ENCODE measurements around the gene PPM1H.

PPM1H gene

GRCh38 chr12:62712681-62713573 lies 222.0 kb downstream of the PPM1H start:
- TF ChIP-seq MYC (IDR thresholded peaks at IDR 0.05; ENCODE audit: low read depth, low read length): no peak
- no peak for TF ChIP-seq MAX (IDR thresholded peaks at IDR 0.05; ENCODE audit: low read depth, low read length)
- no peak for TF ChIP-seq CTCF (IDR thresholded peaks at IDR 0.05; ENCODE audit: low read depth, low read length)
- no peak for TF ChIP-seq POLR2A (IDR thresholded peaks at IDR 0.05; ENCODE audit: extremely low read depth, insufficient read length)
- DNase-seq (ENCODE audit: low read depth): no peak
- no peak overlapping the region for H3K4me3 ChIP-seq (ENCODE audit: low read depth, low read length)

- no peak for DNase-seq (ENCODE audit: low read depth)
- H3K4me3 ChIP-seq (ENCODE audit: low read depth, low read length): no peak overlapping the region
These were observed 223.2 kb downstream of the PPM1H start for GRCh38 chr12:62711631-62712241.

GRCh38 chr12:62709311-62709710 lies 225.6 kb downstream of the PPM1H start:
- DNase-seq (ENCODE audit: low read depth): no peak
- TF ChIP-seq MYC (IDR thresholded peaks at IDR 0.05; ENCODE audit: low read depth, low read length) (no peak), MAX (IDR thresholded peaks at IDR 0.05; ENCODE audit: low read depth, low read length) (no peak), CTCF (IDR thresholded peaks at IDR 0.05; ENCODE audit: low read depth, low read length) (no peak), POLR2A (IDR thresholded peaks at IDR 0.05; ENCODE audit: extremely low read depth, insufficient read length) (no peak)

More at GRCh38 chr12:62711631-62712241, 223.2 kb downstream of the PPM1H start:
- TF ChIP-seq POLR2A (IDR thresholded peaks at IDR 0.05; ENCODE audit: extremely low read depth, insufficient read length) (no peak), CTCF (IDR thresholded peaks at IDR 0.05; ENCODE audit: low read depth, low read length) (no peak), MYC (IDR thresholded peaks at IDR 0.05; ENCODE audit: low read depth, low read length) (no peak), MAX (IDR thresholded peaks at IDR 0.05; ENCODE audit: low read depth, low read length) (no peak)

GRCh38 chr12:62707939-62708338 lies 227.0 kb downstream of the PPM1H start:
- no peak for DNase-seq (ENCODE audit: low read depth)
- TF ChIP-seq CTCF (IDR thresholded peaks at IDR 0.05; ENCODE audit: low read depth, low read length) (no peak), MYC (IDR thresholded peaks at IDR 0.05; ENCODE audit: low read depth, low read length) (no peak), POLR2A (IDR thresholded peaks at IDR 0.05; ENCODE audit: extremely low read depth, insufficient read length) (no peak), MAX (IDR thresholded peaks at IDR 0.05; ENCODE audit: low read depth, low read length) (no peak)
- H3K4me3 ChIP-seq (ENCODE audit: low read depth, low read length): no peak overlapping the region

More at GRCh38 chr12:62709311-62709710, 225.6 kb downstream of the PPM1H start:
- no peak overlapping the region for H3K4me3 ChIP-seq (ENCODE audit: low read depth, low read length)

GRCh38 chr12:62705846-62706245 lies 229.1 kb downstream of the PPM1H start:
- no peak for DNase-seq (ENCODE audit: low read depth)

More at GRCh38 chr12:62705846-62706245, 229.1 kb downstream of the PPM1H start:
- no peak overlapping the region for H3K4me3 ChIP-seq (ENCODE audit: low read depth, low read length)
- no peak for TF ChIP-seq MAX (IDR thresholded peaks at IDR 0.05; ENCODE audit: low read depth, low read length)
- no peak for TF ChIP-seq CTCF (IDR thresholded peaks at IDR 0.05; ENCODE audit: low read depth, low read length)
- no peak for TF ChIP-seq MYC (IDR thresholded peaks at IDR 0.05; ENCODE audit: low read depth, low read length)
- TF ChIP-seq POLR2A (IDR thresholded peaks at IDR 0.05; ENCODE audit: extremely low read depth, insufficient read length): no peak
